Thyroid gland (tissue), 4 donors: ENCODE results near the gene SMARCC1. TPM values are rescaled to one million over a fixed set of nuclear protein-coding genes. Genes with fewer than 3 reads are reported as not detected.

Experiments used
- DNase-seq, 2 donors: peaks; one replicate each; pipeline ENCODE4 v3.0.0-alpha.2; 2019
- H3K27ac ChIP-seq, 3 donors: fragments of 200-600 bp; sonication (generic); 1 replicate in 2 of 3; 2 replicates in 1 of 3; pipeline ENCODE4 v1.5.1; 2016 to 2019; ENCODE audit warnings: mild to moderate bottlenecking in 1 of 3, moderate library complexity in 1 of 3
- H3K27me3 ChIP-seq: fragments of 200-600 bp; sonication (generic); one replicate; pipeline ENCODE4 v1.5.1; 2019
- H3K36me3 ChIP-seq, 2 donors: fragments of 200-600 bp; sonication (generic); one replicate each; pipeline ENCODE4 v1.5.1; 2016 to 2019
- H3K4me1 ChIP-seq, 2 donors: fragments of 200-600 bp; sonication (generic); one replicate each; pipeline ENCODE4 v1.5.1; 2017 to 2019
- H3K4me3 ChIP-seq, 3 donors: fragments of 200-600 bp; sonication (generic); replicated peaks in 1 of 3; 1 replicate in 2 of 3; 2 replicates in 1 of 3; pipeline ENCODE4 v1.5.1; 2016; ENCODE audit warnings: mild to moderate bottlenecking in 1 of 3
- H3K9me3 ChIP-seq: fragments of 200-600 bp; sonication (generic); one replicate; pipeline ENCODE4 v1.5.1; 2017
- CTCF ChIP-seq, 6 experiments: fragments of 200-600 bp in 3 of 6; fragments of 450-650 bp in 3 of 6; sonication (generic) in 3 of 6; IDR thresholded peaks; one replicate each; pipeline ENCODE4 v1.5.1; 2016 to 2019; ENCODE audit warnings: antibody characterized with exemption in 6 of 6, mild to moderate bottlenecking in 2 of 6, inconsistent platforms in 1 of 6, moderate library complexity in 1 of 6
- POLR2A ChIP-seq, 2 donors: fragments of 450-650 bp; IDR thresholded peaks; one replicate each; pipeline ENCODE4 v1.6.1; 2017; ENCODE audit warnings: antibody characterized with exemption in 2 of 2, mild to moderate bottlenecking in 2 of 2, moderate library complexity in 1 of 2
- WGBS, 2 donors: methylation state at CpG; one replicate each; pipeline ENCODE4 v1.1.5; 2017; 5-methylcytosine and 5-hydroxymethylcytosine counted together
- intact Hi-C: fragments of 100-400 bp; cut with DNase I; formaldehyde crosslinking; loops from one replicate; pipeline ENCODE4 v1.15.1; 2023
- total RNA-seq, 4 donors: library from RNA; depleted of rRNA; stranded (reverse); fragments of >200 nt; gene quantifications; one replicate each; pipeline ENCODE4 v1.2.3, GENCODE V29; 2016

SMARCC1 gene
- total RNA-seq, 4 donors from 2014 or later, result 38.0 to 49.2 (median 45.4) TPM

- no peak for DNase-seq
- Histone ChIP-seq H3K4me3 (no peak overlapping the region), H3K9me3 (no peaks in the 10 kb centered on the region), H3K36me3 (no peaks in the 10 kb centered on the region), H3K27ac (no peak overlapping the region), H3K4me1 (peaks cover 0 to 9% of the 10 kb centered on the region in 2 donors), H3K27me3 (no peaks in the 10 kb centered on the region)
- intact Hi-C loops, result no loop called here
- WGBS, 2 donors, result 95 to 96% methylated on average over 6 of the region's 6 CpGs
- TF ChIP-seq CTCF (IDR thresholded peaks at IDR 0.05) (no peak), POLR2A (IDR thresholded peaks at IDR 0.05) (no peak)
Observed at GRCh38 chr3:47643092-47643491, 138.6 kb downstream of the SMARCC1 start.

- Histone ChIP-seq H3K4me1 (peaks cover 0 to 15% of the 10 kb centered on the region in 2 donors), H3K36me3 (no peaks in the 10 kb centered on the region), H3K9me3 (no peaks in the 10 kb centered on the region), H3K27ac (no peak overlapping the region), H3K4me3 (no peak overlapping the region), H3K27me3 (no peaks in the 10 kb centered on the region)
- 95 to 97% methylated on average over 7 of the region's 7 CpGs for WGBS, 2 donors
- intact Hi-C loops, result no loop called here
- TF ChIP-seq POLR2A (IDR thresholded peaks at IDR 0.05) (no peak), CTCF (IDR thresholded peaks at IDR 0.05) (no peak)
- no peak for DNase-seq
Observed at GRCh38 chr3:47641739-47642138, 140.0 kb downstream of the SMARCC1 start.

GRCh38 chr3:47636921-47637320, 144.8 kb downstream of the SMARCC1 start:
- intact Hi-C loops, result no loop called here
- Histone ChIP-seq H3K36me3 (no peaks in the 10 kb centered on the region), H3K4me3 (no peak overlapping the region), H3K27ac (peak overlapping the region; percentile 56 to 77 (median 67)), H3K9me3 (no peaks in the 10 kb centered on the region), H3K4me1 (peaks cover 15 to 19% of the 10 kb centered on the region in 2 donors), H3K27me3 (no peaks in the 10 kb centered on the region)
- WGBS, 2 donors, result 89 to 97% methylated on average over 2 of the region's 2 CpGs
- DNase-seq, result no peak
- no peak for TF ChIP-seq CTCF (IDR thresholded peaks at IDR 0.05)
- TF ChIP-seq POLR2A (IDR thresholded peaks at IDR 0.05), result no peak

GRCh38 chr3:47636225-47636624, 145.5 kb downstream of the SMARCC1 start:
- H3K27me3 ChIP-seq, result no peaks in the 10 kb centered on the region
- peak overlapping the region; percentile 56 to 77 (median 67) for H3K27ac ChIP-seq
- intact Hi-C loops, result no loop called here
- no peak overlapping the region for H3K4me3 ChIP-seq
- WGBS, 2 donors, result 49 to 52% methylated on average over 6 of the region's 6 CpGs
- H3K36me3 ChIP-seq, result peaks cover 0 to under 1% of the 10 kb centered on the region in 2 donors
- no peak for TF ChIP-seq CTCF (IDR thresholded peaks at IDR 0.05)
- TF ChIP-seq POLR2A (IDR thresholded peaks at IDR 0.05), result peak in 1 of 2 donors; percentile 23
- peak; percentile 70 to 76 for DNase-seq
- peaks cover 15 to 19% of the 10 kb centered on the region in 2 donors for H3K4me1 ChIP-seq
- H3K9me3 ChIP-seq, result no peaks in the 10 kb centered on the region

- H3K4me1 ChIP-seq, result peaks cover 15 to 19% of the 10 kb centered on the region in 2 donors
- TF ChIP-seq POLR2A (IDR thresholded peaks at IDR 0.05), result no peak
- TF ChIP-seq CTCF (IDR thresholded peaks at IDR 0.05), result no peak
- intact Hi-C loops, result no loop called here
Observed at GRCh38 chr3:47635536-47635935, 146.2 kb downstream of the SMARCC1 start.

More at GRCh38 chr3:47635536-47635935, 146.2 kb downstream of the SMARCC1 start:
- DNase-seq, result no peak
- Histone ChIP-seq H3K4me3 (no peak overlapping the region), H3K27ac (peak overlapping the region in 2 of 3 donors; percentile 32 to 49), H3K9me3 (no peaks in the 10 kb centered on the region), H3K36me3 (peaks cover 0 to 6% of the 10 kb centered on the region in 2 donors), H3K27me3 (no peaks in the 10 kb centered on the region)
- 88 to 90% methylated on average over 1 of the region's 1 CpG for WGBS, 2 donors
